ENCODE data around the gene RALGAPA2. TPM values are rescaled to one million over a fixed set of nuclear protein-coding genes. Genes with fewer than 3 reads are reported as not detected.

Gene RALGAPA2
- total RNA-seq, 1 donor from 2014 or later = 73.8 TPM

- no peak for DNase-seq
- intact Hi-C loops (cut with DNase I) = no loop called here
- no peak for ATAC-seq
- Histone ChIP-seq H3K27ac (no peak overlapping the region), H3K9me3 (no peaks in the 10 kb centered on the region), H3K4me3 (no peak overlapping the region), H3K27me3 (ENCODE audit: low read depth) (no peaks in the 10 kb centered on the region), H3K36me3 (peaks cover 21% of the 10 kb centered on the region), H3K4me1 (no peaks in the 10 kb centered on the region)
- TF ChIP-seq CTCF (IDR thresholded peaks at IDR 0.05) = no peak
Observed at GRCh38 chr20:20643927-20644326, 68.5 kb downstream of the RALGAPA2 start.

GRCh38 chr20:20641783-20642182 lies 70.7 kb downstream of the RALGAPA2 start:
- no peak overlapping the region for H3K27ac ChIP-seq
- H3K27me3 ChIP-seq (ENCODE audit: low read depth) = no peaks in the 10 kb centered on the region
- H3K9me3 ChIP-seq = no peaks in the 10 kb centered on the region
- DNase-seq (no peak), ATAC-seq (no peak)
- H3K4me3 ChIP-seq = no peak overlapping the region
- peaks cover 41% of the 10 kb centered on the region for H3K36me3 ChIP-seq
- no peak for TF ChIP-seq CTCF (IDR thresholded peaks at IDR 0.05)
- no peaks in the 10 kb centered on the region for H3K4me1 ChIP-seq
- intact Hi-C loops (cut with DNase I) = no loop called here

GRCh38 chr20:20638878-20639277 lies 73.6 kb downstream of the RALGAPA2 start:
- Histone ChIP-seq H3K27me3 (ENCODE audit: low read depth) (no peaks in the 10 kb centered on the region), H3K9me3 (no peaks in the 10 kb centered on the region), H3K4me3 (no peak overlapping the region), H3K36me3 (peaks cover 59% of the 10 kb centered on the region), H3K27ac (no peak overlapping the region), H3K4me1 (no peaks in the 10 kb centered on the region)
- ATAC-seq (no peak), DNase-seq (no peak)
- intact Hi-C loops (cut with DNase I) = no loop called here
- TF ChIP-seq CTCF (IDR thresholded peaks at IDR 0.05) = no peak

DNA sequence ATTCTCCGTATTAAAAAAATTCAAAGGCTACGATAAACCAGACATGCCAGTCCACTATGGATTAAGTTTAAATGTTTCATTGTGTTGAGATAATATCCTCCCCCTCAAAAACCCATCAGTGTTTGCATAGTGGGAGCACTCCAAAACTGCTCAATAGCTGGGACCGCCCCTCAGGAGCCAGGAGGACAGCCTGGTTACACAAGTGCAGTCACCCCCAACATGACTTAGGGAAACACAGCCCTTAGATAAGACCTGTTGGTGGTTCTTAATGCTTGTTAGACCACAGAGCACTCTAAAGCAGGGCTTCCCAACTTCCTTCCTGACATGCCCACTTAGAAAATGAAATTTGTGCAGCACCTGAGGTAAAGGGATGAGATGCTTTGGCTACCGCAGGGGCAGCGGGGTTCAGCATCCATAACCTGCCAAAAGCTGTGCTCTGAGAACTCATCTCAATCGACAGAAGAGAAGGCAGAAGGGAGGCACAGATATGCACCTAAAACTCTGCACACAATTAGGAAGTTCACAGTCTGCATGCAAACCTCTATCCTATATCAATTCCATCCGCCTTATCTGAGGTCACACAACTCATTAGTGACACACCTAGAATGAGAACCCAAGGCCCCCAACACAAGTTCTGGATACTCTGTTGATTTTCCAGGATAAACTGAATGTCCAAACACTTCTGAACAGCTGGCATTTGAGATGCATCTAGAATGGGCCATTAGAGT lies 74.3 kb downstream of the RALGAPA2 start:
- DNase-seq (no peak), ATAC-seq (no peak)
- no peaks in the 10 kb centered on the region for H3K9me3 ChIP-seq
- H3K4me3 ChIP-seq = no peak overlapping the region
- H3K4me1 ChIP-seq = no peaks in the 10 kb centered on the region
- no peaks in the 10 kb centered on the region for H3K27me3 ChIP-seq (ENCODE audit: low read depth)
- intact Hi-C loops (cut with DNase I) = no loop called here
- H3K27ac ChIP-seq = no peak overlapping the region
- H3K36me3 ChIP-seq = peaks cover 66% of the 10 kb centered on the region
- no peak for TF ChIP-seq CTCF (IDR thresholded peaks at IDR 0.05)

DNA sequence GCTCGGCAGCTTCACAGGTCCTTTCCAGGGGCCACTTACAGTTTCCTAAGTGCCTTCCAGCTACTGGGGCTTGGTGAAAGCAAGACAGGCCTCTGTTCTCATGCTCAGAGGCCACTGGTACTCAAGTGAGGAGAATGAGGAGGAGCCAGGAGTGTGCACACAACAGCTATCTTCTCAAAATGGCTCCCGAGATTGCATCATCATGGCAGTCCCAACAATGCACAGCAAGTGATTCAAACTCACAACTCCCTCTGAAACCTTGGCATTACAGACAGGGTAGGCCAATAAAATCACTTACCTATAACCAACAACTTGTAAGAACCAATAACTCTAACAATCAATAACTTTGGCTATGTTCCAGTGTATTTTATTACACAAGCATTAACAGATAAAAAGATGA lies 77.4 kb downstream of the RALGAPA2 start:
- Histone ChIP-seq H3K27ac (no peak overlapping the region), H3K36me3 (peaks cover 79% of the 10 kb centered on the region), H3K9me3 (no peaks in the 10 kb centered on the region), H3K27me3 (ENCODE audit: low read depth) (no peaks in the 10 kb centered on the region), H3K4me1 (no peaks in the 10 kb centered on the region), H3K4me3 (no peak overlapping the region)
- intact Hi-C loops (cut with DNase I) = no loop called here
- ATAC-seq = no peak
- no peak for DNase-seq
- no peak for TF ChIP-seq CTCF (IDR thresholded peaks at IDR 0.05)
